HG03565 (cell line): Measurements from ENCODE around the gene GTF3C5.
"Not testable (repeated sequence)": the region's sequence is repeated elsewhere in the genome, so short reads cannot be mapped to it uniquely, and the experiment has no call there.

Source experiments
- ATAC-seq: cut with Tn5 transposase; IDR thresholded peaks from one replicate; pipeline ENCODE4 v1.9.1; 2021; ENCODE audit warnings: mild to moderate bottlenecking, moderate library complexity; ENCODE audit not compliant: unreplicated experiment

Gene GTF3C5

DNA sequence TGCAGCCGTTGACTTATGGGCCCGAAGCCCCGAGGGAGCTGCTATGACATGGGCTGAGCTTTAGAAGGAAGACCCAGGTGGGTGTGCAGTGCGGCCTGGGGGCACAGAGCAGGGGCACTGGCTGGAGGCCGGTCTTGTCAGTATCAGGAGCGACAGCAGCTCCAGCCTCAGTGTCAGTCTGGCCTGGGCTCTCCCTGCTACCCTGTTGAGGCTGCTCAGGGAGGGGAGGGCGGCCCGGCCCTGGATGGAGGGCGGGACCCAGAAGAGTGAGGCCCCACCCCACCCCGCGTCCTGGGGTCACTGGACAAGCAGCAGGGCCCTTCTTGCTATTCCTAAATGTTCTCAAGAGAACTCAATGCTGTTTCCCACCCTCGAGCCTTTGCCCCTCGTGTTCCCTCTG is 34.3 kb upstream of the GTF3C5 start:
- no peak for ATAC-seq

DNA sequence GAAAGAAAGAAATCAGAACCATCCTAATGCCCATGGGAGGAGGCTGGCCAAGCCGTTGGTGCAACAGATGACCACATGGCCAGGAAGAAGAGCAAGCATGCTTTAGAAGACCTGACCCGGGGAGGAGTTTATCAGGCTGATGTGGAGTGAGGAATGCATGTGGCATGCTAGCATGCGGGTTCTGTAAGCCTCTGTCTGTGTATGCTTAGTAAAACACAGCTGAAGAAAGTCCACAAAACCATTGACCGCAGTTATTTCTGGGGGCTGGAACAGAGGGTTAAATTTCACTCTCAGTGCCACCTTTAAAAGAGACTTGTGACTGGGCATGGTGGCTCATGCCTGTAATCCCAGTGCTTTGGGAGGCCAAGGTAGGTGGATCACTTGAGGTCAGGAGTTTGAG is 33.2 kb upstream of the GTF3C5 start:
- no peak for ATAC-seq

DNA sequence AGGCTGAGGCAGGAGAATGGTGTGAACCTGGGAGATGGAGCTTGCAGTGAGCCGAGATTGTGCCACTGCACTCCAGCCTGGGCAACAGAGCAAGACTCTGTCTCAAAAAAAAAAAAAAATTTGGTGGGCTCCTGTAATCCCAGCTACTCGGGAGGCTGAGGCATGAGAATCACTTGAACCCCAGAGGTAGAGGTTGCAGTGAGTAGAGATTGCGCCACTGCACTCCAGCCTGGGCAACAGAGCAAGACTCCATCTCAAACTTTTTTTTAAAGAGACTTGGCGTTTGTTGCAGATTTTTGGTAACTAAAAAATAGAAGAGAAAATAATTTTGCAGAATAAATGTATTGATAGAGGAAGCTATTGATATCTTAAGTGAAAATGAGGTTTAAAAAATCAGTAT is 32.6 kb upstream of the GTF3C5 start:
- ATAC-seq: not testable (repeated sequence)

DNA sequence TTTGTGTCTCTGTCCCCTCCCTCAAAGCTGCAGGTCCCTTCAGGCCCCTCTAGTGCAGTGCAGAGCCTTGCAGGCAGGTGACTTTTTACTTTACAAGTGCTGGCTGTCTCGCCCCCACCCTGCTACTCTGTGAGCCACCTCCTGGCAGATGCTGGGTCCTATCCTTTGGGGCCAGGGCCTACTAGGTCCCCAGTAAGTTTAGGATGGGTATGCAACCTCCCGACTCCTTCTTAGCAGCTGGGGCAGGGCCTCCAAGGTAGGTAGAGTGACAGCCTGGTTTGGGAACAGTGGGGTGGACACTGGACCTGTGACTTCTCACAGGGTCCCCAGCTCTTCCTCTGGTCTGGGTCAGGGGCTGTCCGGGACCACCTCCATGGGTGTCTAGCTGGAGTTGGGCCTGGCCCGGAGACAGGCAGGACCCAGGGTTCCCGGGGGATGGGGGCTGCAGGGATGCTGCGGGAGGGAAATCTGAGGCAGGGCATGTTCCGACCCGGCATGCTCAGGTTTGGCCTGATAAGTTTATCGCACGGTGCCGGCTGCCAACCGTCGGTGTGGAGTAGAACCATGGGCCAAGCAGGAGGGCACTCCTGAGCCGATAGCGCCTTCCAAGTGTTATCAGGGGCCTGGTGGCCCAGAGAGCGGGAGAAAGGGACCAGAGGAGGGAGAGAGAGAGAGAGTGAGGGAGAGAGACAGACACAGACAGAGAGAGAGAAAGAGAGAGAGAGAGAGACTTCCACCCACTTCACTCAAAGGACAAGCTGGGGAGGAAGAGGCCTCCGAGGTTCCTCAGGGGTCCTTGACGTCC is 31.8 kb upstream of the GTF3C5 start:
- ATAC-seq: no peak

DNA sequence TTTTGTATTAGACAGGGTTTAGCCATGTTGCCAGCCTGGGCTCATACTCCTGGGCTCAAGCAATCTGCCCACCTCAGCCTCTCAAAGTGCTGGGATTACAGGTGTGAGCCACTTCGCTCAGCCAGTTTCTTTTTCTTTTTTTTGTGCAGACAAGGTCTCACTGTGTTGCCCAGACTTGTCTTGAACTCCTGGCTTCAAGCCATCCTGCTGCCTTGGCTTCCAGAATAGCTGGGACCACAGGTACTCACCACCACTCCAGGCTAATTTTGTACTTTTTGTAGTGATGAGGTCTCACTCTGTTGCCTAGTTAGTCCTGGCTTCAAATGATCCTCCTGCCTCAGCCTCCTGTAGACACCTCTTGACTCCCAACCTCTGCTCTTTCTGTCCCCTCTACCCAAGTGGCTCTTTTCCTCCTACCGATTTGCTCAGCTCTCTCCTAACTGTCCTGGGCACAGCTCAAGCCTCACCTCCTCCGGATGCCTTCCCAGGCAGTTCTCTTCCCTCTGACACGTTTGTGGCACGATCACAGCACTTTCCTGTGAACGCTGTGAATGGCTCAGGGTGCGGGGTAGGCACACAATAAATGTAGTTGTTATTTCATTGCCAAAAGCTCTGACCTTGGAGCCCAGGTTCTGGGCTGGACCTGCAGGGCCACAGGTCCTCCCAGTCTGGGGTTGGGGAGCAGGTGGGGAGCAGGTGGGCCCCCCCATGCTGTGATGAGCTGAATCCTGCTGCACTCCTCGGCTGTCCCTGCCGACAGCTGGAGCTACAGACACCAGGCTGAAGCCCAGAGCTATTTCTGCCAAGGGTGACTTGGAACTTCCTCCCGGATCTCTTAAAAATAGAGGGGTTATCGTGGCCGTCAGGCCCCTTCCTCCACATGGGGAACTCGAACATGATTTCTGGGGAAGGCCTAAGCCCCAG is 28.4 kb upstream of the GTF3C5 start:
- ATAC-seq: no peak

DNA sequence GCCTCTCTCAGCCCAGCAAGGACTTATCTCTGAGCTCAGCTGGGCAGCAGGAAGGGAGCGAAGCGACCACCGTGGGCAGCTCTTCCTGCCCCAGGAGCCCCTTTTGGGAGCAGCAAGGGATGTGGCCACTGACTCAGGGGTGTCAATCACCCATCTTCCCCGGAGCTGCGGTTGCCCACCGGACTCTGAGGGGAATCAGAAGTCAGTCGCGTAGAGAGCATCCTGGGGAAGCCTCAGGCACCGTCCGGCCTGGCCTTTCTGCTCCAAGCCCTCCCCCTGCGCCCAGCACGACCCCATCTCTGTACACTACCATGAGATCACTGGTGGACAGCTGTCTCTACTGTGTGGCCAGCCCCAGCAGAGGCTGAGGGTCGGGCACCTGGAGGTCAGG is 27.7 kb upstream of the GTF3C5 start:
- no peak for ATAC-seq

DNA sequence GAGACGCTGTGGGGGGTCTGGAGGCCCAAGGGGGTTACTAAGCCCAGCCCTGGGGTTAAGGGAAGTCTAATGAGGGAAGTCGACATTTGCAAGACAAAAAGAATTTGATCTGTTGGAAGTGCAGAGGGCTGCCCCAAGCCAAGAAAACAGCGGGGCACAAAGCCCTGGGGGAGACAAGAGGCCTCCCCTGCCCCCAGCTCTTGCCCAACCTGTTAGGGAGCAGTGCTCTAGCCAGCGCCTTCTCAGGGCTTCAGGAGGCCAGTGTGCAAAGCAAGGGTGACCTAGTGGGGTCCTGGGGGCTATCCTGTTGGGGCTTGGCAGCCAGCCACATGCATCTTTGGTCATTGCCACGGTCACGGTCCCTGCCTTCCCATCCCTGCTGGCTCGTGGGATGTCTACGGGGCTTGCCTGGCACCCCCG is 27.1 kb upstream of the GTF3C5 start:
- no peak for ATAC-seq

DNA sequence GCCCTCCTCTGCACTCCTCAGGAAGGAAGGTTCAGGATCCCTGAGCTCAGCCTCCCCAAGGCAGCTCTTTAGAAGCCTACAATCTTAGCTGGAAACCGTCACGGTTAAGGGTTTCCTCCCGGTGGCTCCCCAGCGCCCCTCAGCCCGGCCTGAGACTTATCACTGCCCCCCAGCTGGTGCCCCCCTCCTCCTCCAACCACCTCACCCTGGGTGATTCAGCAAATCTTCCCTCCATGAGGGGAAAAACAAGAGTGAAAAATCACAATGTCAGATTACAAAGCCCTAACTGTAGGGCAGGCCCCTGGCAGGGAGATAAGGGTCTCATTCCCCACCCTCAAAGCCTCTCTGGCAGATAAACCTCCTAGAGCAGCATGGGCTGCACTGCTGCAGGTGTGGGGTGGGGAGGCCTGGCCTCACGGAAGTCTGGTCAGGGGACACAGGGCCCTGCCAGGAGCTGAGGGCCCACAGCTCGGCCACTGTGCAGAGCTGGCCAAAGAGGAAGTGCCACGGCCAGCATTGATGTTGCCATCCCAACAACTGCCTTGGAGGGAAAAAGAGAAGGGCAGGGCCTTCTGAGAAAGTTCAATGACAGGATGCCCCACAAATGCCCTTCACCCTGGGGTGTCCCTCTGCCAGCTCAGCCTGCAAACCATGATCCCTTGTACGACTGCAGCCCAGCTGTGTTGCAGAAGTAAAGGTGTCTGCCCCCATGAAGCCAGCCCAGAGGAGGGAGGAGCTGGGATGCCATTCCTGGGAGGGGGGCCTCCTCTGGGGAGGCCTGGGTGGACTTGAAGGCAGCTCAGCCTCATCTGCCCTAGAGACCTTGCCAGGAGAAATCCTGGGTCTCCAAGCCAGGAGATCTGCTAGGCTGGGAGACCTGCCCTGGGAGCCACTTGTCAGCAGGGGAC is 26.5 kb upstream of the GTF3C5 start:
- ATAC-seq: no peak

DNA sequence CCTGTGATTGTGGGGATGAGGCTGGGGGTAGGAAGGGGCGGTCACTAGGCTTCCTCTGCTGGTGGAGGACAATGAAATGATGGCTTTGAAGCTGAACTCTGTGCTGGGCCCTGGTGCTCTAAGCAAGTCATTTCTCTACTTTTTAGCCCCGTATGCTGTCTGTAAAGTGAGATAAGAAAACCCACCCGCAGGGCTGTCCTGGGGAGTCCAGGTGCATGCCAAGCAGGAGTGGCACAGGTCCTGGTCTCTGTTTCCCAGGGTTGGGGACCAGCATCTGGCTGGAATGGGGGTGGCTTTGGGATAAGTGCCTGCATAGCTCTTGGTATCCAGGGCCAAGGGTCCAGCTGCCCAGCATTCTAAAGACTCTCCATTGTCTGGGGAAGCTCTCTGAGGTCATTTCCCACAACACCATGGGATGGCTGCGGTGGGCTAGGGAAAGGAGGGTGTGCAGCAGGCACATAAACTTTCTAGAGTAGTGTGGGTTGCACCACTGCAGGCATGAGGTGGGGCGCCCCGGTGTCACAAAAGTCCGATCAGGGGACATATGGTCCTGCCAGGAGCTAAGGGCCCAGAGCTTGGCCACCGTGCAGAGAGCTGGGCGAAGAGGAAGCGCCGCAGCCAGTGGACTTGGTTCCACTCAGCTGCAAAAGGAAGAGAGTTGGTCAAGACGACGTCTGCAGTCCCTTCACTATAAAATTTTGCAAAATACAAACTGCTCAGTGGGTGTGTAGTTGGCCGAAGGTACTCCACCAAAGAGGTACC is 25.6 kb upstream of the GTF3C5 start:
- ATAC-seq: no peak

DNA sequence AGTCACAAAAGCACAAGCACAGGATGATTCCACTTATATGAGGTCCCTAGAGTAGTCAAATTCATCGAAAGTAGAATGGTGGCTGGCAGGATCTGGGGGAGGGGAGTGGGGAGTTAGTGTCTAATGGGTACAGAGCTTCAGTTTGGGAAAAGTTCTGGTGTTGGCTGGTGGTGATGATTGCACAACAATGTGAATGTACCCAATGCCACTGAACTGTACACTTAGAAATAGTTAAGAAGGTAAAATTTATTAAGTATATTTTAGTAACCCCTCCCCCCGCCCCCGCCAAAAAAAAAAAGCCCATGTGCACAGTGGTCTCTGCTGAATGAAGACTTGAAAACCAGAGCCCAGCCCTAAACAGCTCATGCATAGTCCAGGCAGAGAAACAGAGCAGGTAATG is 24.8 kb upstream of the GTF3C5 start:
- no peak for ATAC-seq

DNA sequence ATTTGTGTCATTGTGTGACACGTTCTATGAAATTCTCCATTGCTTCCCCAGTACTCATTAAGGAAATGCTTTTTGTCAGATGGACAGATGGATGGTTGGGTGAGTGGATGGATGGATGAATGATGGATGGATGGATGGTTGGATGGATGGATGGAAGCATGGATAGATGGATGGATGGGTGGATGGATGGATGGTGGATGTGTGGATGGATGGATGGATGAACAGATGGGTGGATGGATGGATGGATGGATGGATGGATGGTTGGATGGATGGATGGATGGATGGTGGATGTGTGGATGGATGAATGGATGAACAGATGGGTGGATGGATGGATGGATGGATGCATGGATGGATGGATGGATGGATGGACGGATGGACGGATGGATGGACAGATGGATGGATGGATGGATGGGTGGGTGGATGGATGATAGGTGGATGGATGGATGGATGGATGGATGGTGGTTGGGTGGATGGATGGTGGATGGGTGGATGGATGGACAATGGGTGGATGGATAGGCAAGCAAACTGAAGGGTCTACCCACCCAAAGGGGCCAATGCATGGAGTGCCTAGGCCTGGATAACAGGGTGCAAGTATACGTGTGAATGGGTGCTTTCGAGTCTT is 24.0 kb upstream of the GTF3C5 start:
- ATAC-seq: no peak

DNA sequence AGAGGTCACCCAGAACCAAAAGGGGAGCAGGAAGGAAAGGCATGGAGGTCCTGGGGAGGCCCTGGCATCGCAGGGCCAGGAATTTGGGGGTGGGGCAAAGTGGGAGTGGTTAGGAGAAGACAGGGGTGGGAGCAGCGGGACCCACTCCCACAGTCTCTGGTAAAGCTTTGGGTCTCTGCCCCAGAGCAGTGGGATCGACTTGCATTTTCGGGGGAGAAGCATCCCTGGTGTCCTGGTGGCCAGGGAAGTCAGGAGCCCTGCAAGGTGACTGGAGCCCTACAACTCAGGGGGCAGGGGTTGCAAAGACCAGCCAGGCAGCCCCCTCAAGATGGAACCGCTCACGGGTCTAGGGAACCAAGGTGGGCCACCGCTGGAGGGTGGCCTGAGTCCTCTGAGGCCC is 22.4 kb upstream of the GTF3C5 start:
- ATAC-seq: no peak

DNA sequence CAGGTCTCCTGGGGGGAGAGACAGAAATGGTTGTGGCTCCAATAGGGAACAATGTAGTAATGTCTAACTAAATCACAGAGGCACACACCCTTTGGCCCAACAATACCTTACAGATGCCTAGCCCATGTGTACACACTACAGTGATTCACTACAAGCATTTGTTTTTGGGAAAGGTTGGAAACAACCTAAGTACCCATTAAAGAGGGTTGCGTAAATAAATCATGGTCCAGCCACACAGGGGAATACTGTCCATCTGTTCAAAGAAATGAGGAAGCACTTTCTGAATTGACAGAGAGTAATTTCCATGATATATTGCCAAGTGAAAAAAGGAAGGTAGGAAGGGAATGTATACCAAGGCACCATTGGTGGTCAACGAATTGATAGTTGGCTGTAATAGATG is 22.0 kb upstream of the GTF3C5 start:
- ATAC-seq: no peak

DNA sequence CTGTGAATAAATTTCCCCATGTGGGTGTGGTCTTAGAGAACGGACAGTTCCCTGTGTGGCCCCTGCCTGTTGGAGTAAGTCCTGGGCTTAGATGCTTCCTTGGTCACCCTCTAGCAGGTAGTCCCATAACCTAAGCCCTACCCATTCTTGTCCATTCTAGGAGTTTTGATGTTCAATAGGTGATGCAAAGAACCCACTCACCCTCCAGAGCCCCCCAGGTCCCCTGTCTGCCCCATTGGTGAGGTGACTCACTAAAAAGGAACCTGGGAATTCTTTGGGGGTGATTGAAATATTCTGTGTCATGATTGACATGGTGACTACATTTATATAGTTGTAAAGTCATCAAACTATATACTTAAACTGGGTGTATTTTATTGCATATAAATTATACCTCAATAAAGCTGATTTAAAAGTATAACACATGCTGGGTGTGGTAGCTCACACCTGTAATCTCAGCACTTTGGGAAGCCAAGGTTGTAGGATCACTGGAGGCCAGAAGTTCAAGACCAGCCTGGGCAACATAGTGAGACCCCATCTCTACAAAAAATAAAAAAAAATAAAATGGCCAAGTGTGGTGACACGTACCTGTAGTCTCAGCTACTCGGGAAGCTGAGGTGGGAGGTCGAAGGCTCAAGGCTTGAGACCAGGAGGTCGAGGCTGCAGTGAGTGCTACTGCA is 20.8 kb upstream of the GTF3C5 start:
- ATAC-seq: no peak

DNA sequence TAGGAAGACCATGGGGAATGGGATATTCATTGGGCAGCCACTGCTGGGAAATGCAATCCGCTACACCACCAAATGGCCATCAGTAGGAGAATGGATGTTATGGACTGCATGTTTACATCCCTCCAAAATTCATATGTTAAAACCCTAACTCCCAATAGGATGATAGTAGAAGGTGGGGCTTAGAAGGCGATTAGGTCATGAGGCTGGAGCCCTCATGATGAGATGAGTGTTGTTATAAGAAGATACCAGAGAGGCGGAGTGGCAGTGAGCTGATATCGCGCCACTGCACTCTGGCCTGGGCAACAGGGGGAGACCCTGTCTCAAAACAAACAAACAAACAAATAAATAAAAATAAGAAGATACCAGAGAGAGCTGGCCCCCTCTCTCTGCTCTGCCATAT is 16.1 kb upstream of the GTF3C5 start:
- no peak for ATAC-seq

DNA sequence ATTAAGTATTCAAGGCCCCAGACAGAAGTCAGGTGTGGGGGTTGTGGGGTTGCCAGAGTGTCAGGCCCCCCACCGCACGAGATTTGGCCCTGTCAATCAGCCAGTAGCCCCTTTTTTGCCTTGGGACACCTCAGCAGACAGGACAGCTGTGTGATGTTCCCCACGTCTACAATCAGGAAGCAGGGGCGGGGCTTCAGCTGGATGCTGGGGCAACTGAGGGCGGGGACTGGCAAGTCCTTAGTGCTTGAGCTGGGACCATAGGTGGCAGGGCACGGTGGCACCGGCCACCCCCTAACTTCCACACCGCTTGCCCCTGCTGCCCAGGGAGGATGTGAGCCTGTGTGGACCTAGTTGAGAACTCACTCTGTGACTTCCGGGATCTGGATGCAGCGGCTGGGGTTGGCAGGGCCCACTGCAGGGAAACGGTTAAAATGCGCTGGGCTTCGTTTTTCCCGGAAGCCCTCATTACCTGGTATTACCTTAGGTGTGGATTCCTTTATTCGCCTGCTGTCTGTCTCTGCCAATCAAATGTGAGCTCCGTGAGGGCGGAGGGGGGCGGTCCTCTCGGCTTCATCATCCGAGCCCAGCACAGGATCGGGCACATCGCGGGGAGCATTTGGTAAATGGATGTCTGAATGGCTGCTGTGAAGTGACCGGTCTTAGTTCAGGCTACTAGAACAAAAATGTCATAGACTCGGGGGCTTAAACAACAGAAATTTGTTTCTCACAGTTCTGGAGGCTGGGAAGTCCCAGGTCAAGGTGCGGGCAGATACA is 7.5 kb upstream of the GTF3C5 start:
- no peak for ATAC-seq

DNA sequence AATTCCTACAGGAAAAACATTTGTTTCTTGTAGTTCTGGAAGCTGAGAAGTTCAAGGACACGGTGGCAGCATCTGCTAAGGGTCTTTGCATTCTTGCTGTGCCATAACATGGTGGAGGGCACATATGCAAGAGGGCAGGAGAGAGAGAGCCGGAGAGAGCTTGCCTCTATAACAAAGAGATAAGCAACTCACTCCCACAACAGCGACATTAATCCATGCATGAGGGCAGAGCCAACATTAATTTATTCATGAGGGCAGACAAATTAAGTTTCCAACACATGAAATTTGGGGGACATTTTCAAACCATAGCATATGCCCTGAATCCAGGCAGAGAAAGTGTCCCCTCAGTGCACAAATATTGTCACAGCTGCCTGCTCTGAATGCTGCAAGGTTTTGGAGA is 4.4 kb upstream of the GTF3C5 start:
- no peak for ATAC-seq

DNA sequence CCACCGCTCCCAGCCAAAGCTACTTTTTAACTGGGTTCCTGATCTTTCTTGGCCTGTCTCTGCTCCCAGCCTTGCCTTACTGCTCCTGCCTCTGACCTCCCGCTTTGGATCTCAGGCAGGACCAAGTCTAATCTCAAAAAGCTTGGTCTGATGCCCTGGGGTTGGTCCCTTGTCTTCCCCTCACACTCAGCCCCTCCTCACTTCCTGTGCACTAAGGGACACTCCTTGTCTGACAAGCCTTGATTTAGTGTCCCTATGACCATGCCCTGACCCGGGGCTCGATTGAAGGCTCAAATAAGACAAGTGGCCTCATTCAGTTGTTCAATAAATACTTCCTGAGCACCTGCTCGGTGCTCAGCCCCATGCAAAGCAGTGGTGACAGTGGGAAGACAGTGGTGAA is 3.7 kb upstream of the GTF3C5 start:
- no peak for ATAC-seq

DNA sequence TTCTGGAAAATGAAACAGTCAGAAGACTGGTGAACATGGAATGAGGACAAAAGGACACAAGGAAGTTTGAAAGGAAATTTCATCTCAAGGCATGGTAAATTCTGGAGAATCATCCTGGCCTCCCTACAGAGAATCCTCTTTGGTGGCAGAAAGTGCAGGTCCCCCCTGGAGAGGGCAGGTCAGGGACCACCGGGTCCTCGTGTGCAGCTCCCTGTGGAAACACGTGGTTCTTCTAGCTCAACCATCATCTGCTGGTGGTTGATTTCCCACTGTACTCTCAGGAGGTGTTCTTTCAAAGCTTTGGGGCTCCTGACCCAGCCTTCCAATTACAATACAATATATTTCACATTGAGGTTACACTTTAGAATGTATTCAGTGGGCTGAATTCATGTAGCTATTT is 2.6 kb upstream of the GTF3C5 start:
- no peak for ATAC-seq
